GM21786 (cell line): ENCODE results near the gene KCTD14.
"Not testable (repeated sequence)": the region's sequence is repeated elsewhere in the genome, so short reads cannot be mapped to it uniquely, and the experiment has no call there.

Experiments
- ATAC-seq: cut with Tn5 transposase; IDR thresholded peaks from one replicate; pipeline ENCODE4 v1.9.1; 2021; ENCODE audit not compliant: unreplicated experiment

Gene KCTD14, protein sequence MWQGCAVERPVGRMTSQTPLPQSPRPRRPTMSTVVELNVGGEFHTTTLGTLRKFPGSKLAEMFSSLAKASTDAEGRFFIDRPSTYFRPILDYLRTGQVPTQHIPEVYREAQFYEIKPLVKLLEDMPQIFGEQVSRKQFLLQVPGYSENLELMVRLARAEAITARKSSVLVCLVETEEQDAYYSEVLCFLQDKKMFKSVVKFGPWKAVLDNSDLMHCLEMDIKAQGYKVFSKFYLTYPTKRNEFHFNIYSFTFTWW

GRCh38 chr11:78022397-78023396, at the start of gene KCTD14:
TSS of gene KCTD14 (minus strand) at chr11:78023276. CDS start at chr11:78023249, 27 bp downstream.
- no peak for ATAC-seq

- no peak for ATAC-seq
Observed at GRCh38 chr11:78072455-78072854, 49.4 kb upstream of the KCTD14 start.

DNA sequence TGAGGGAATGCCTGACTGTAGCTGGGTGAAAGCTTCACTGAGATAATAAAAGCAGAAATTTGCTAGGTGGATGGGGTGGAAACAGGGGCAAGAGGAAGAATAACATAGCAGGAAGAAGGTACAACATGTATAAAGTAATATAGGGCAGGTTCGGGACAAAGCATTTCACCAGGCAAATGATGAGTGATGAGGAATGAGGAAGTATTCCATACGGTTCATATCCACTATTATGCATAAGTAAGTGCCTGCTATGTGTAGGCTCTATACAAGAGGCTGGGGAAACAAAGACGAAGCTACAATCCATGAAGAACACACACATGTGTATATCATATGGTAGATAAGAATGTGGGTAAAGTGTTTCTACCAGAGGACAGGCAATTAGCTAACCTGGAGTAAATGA, 48.6 kb upstream of the KCTD14 start:
- no peak for ATAC-seq

GRCh38 chr11:78070621-78071020, 47.5 kb upstream of the KCTD14 start:
- ATAC-seq: no peak

DNA sequence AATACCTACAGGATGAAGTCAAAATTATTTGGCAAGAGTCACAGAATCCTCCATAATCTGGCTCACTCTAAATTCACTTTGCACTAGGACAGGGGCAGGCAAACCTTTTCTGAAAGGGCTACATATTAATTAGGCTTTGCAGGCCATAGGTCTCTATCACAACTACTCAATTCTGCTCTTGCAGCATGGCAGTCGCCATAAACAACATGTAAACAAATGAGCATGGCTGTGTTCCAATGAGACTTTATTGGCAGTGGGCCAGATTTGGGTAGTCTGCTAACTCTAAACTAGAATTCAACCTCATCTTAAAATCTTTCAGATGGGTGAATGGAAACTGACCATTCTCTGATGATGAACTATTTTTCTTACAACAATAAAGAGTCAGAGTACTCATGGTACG, 46.4 kb upstream of the KCTD14 start:
- no peak for ATAC-seq

GRCh38 chr11:78067704-78068103, 44.6 kb upstream of the KCTD14 start:
- no peak for ATAC-seq

- ATAC-seq: no peak
Observed at GRCh38 chr11:78066471-78066870, 43.4 kb upstream of the KCTD14 start.

- no peak for ATAC-seq
Observed at GRCh38 chr11:78065203-78065602, 42.1 kb upstream of the KCTD14 start.

- ATAC-seq: no peak
Observed at GRCh38 chr11:78063440-78064181, 40.5 kb upstream of the KCTD14 start, which contains the start of gene THRSP. TSS of gene THRSP (plus strand) at chr11:78063861. CDS start at chr11:78063882, 21 bp downstream.

- ATAC-seq: no peak
Observed at GRCh38 chr11:78062671-78063070, 39.6 kb upstream of the KCTD14 start.

- ATAC-seq: no peak
Observed at GRCh38 chr11:78061921-78062311, 38.8 kb upstream of the KCTD14 start.

- no peak for ATAC-seq
Observed at GRCh38 chr11:78061088-78061920, 38.2 kb upstream of the KCTD14 start.

DNA sequence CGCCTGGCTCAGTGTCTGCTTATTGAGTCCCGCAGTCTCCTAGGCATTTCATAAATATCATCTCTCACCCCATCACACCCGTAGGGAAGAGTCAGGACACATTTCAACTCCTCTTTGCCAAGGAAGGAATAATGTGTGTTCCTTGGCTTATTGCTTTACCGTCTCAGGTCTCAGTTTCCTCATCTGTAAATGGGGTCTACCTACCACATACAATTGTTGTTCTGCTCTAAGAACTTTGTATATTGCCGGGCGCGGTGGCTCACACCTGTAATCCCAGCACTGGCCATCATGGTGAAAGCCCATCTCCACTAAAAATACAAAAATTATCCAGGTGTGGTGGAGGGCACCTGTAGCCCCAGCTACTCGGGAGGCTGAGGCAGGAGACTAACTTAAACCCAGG, 37.5 kb upstream of the KCTD14 start:
- ATAC-seq: no peak

DNA sequence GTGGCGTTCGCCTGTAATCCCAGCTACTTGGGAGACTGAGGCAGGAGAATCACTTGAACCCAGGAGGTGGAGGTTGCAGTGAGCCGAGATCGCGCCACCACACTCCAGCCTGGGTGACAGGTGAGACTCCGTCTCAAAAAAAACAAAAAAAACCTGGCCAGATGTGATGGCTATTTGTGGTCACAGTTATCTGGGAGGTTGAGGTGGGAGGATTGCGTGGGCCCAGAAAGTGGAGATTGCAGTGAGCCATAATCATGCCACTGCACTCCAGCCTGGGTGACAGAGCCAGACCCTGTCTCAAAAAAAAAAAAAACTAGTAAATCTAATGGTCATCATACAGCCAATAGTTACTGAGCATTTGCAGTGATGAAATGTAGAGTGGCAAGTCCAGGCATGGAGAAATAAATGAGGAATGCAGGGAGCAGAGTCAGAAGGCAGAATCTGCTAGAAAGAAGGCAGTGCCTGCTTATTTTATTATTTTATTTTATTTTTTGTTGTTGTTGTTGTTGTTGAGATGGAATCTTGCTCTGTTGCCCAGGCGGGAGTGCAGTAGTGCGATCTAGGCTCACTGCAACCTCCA, 36.8 kb upstream of the KCTD14 start:
- not testable (repeated sequence) for ATAC-seq

DNA sequence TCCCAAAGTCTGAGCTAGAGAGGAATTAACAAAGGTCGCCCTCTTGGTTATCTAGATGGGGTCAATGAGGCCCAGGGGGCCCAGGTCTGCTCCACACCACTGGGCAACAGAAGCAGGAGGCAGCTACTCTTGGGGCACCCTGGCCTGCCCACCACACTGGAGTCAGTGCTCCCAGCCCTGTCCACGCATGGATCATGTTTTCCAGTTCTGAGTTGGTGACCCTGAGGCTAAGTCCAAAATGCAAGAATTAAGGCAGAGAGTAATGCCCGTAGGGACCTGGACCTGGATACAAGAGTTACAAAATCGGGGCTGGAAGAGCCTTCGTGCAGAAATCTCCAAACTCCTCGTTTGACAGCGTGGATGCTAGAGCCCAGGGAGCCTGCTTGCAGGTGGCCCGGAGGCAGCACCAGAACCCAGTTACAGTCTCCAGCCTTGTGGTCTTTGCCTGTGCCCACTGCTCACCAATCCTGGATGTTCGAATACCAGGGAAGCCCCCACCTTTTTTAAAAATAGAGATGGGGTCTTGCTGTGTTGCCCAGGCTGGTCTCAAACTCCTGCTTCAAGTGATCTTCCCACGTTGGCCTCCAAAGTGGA, 34.5 kb upstream of the KCTD14 start:
- ATAC-seq: no peak

DNA sequence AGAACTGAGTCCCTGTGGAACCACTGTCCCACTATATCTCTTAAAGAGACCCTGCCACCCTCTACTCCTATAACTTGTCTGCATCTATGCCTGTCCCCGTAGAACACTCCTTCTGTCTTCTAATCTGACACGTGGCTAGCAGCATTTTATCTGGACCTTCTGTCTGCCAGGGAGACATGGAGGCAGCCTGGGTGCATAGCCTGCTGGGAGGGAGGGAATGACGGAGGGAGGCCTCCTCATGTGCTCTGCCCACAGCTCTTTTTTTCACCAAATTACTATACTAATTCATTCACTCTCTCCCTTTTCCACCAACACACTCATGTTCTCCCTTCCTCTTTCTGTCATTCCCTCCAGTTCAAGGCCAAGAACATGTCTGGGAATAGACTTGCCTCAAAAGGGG, 33.0 kb upstream of the KCTD14 start:
- ATAC-seq: no peak

GRCh38 chr11:78054971-78055370, 31.9 kb upstream of the KCTD14 start:
- ATAC-seq: no peak

DNA sequence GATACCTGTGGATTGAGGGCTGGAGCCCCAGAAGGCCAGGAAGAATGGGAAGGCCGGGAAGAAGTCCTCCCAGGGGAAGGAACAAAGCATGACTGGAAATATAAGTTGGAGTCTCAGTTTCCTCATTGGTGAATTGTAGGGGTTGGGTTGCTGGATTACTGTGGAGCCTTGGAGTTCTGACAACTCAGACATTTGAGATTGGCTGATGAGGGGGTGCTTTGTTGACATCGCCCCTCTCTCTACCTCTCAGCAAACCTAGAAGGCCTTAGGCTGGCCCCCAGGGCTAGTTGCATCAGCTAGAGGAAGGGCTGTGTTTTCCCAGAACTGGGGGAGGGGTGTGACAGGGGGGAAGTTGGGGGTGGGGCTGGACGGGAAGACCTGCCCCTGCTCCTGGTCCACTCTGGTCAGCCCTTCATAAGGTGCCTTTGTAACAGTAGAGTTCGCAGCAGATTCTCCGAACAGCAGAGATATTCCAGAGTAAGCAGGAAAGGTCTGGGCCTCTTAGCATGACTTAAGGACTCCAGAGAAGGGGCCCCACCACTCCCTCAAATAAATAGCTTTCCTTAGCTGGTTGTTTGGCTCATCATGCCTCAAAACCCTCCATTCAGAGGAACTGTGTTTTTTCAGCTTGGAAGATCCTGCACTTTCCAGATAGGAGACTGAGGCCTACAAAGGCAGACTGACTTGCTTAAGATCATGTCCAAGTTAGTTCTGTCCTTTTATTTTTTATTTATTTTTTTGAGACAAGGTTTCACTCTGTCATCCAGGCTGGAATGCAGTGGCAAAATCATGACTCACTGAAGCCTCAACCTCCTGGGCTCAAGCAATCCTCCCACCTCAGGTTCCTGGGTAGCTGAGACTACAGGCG, 28.1 kb upstream of the KCTD14 start:
- ATAC-seq: no peak

- ATAC-seq: no peak
Observed at GRCh38 chr11:78049348-78049747, 26.3 kb upstream of the KCTD14 start.
